GM18505 (cell line): Measurements from ENCODE around the gene ZNF592.
"Not testable (repeated sequence)": the region's sequence is repeated elsewhere in the genome, so short reads cannot be mapped to it uniquely, and the experiment has no call there.

ENCODE experiments used
- ATAC-seq: cut with Tn5 transposase; IDR thresholded peaks from one replicate; pipeline ENCODE4 v1.9.1; 2021; ENCODE audit not compliant: unreplicated experiment
- POLR2A ChIP-seq: IDR thresholded peaks from 4 replicates; pipeline ENCODE4 v1.6.1; 2011; ENCODE audit warnings: borderline replicate concordance; ENCODE audit not compliant: insufficient read depth, insufficient read length; ENCODE audit errors: extremely low read depth

Gene ZNF592

DNA sequence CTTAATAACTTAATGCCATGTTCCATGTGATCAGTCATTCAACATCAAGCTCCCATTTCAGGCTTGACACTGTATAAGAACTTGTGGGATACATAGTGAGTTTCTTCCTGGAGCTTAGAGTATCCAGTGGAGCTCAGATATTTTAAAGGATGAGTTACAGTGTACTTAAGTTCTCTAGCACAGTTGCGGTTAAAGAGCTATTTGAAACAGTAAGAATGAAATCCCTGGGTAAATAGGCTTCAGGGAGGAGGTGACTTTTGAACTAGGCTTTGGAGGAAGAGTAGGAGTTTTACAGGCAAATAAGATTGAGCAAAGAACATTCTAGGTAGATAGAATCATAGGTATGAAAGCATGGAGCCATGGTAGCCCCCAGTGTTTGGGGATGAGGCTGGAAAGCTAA is 3.8 kb downstream of the ZNF592 start:
- ATAC-seq: no peak
- TF ChIP-seq POLR2A: no peak

DNA sequence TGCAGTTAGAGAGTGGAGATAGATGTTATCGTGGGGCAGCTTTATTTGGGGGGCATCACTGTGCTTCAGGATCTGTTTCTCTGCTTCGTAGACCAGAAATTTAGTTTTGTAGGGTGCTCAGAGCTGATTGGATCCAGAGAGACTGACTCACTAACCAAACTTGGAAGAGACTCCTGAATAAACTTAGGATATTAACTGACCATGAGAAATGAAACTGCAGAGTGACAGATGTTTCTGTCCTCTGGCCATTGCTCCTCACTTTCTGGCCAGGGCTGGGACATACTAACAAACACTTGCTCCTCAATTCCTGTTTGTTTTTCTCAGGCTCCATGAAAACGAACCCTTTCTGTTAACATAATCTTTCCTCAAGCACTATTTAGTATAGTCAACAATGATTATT is 4.3 kb downstream of the ZNF592 start:
- ATAC-seq: no peak
- no peak for TF ChIP-seq POLR2A

DNA sequence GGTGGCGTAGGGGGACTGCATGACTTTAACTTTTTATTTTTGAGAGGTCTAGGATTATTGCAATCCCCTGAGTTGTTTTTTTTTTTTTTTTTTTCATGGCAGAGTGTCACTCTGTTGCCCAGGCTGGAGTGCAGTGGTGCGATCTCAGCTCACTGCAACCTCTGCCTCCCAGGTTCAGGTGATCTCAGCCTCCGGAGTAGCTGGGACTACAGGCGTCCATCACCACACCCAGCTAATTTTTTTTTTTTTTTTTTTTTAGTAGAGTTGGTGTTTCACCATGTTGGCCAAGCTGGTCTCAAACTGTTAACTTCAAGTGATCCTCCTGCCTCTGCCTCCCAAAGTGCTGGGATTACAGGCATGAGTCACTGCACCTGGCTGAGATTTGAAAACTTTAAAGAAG is 6.5 kb downstream of the ZNF592 start:
- ATAC-seq: not testable (repeated sequence)

- no peak for TF ChIP-seq POLR2A
- no peak for ATAC-seq
Observed at GRCh38 chr15:84755736-84756527, 7.5 kb downstream of the ZNF592 start.

DNA sequence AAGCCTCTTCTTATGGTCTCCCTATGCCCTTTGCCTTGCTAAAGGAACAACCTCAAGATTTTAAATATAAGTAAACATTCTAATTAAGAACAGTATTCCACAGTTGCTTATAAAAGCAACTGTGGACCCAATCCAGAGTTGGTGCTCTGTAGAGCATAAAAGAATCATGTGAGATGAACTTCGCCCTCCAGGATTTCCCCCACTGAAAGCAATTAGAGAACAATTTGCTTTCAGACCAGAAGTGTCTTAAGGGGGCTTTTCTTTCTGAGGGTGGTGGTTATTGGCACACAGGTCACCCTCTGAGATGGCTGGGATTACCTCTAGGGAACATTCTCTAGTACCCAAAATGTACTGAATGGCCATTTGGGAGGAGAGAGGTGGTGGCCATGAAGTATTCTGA is 10.6 kb downstream of the ZNF592 start:
- no peak for TF ChIP-seq POLR2A
- no peak for ATAC-seq

DNA sequence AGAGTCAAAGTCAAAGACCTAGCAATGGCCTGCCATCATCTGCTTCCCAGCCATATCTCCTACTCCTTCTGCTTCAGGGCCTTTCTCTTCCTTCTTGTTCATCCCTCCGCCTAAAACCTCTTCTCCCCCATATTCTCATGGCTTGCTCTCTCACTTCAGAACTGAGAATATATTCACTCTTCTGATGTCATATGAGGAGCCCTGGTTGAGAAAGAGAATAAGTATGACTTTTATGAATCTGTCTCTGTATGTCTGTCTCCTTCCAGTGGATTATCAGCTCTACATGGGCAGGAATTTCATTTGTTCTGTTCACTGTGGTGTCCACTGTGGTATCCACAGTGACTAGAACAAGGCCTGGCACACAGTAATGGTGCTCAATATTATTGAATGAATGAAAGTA is 11.8 kb downstream of the ZNF592 start:
- no peak for TF ChIP-seq POLR2A
- no peak for ATAC-seq

GRCh38 chr15:84761607-84762131 is 13.3 kb downstream of the ZNF592 start:
- TF ChIP-seq POLR2A: no peak
- no peak for ATAC-seq

DNA sequence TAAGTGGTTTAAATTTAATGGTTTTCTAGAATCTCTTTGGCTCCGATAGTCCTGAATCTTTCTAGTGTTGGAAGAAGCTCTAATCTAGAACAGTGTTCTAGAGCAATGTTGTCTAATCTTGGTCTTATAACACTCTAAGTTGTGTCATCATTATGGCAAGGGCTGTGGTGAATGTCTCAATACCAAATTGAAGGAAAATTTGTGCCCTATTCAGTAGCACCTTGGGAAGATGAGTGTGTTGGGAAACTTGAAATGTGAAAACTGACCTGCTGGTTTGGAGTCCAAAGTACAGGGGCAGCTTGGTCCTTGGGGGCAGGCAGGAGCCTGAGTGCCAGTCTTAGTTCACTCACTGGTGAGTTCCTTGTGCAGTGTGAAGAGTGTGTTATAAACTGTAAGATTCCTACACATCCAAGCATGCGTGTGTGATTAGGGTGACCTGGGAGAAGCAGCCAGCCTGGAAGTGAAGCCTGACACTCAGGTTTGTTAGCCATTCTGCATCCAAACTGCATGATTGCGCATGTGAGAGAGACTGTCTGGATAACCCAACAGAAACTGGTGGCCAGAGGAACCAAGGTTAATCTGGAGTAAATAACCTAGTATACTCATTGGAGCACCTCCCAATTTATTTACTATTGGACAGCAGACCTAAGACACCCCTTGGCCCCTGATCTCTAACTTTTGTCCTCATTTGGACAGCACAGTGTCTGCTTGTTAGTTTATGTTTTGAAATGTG is 14.6 kb downstream of the ZNF592 start:
- no peak for TF ChIP-seq POLR2A
- ATAC-seq: no peak

DNA sequence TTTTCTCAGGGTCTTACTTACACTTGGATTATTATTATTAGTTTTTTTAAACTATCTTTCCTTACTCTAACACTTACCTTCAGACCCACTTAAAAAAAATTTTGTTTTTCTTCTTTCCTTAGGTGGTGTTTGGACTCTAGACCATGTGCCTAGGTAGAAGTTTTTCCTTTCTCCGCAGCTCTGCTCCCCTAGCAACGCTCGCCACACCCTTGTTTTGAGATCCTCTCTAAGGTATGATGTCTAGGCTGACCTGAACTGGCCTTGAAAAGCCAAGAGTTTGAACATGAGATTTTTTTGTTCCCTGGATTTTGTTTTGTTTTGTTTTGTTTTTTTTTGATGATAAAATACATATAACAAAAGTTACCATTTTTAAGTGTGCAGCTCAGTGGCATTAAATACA is 16.2 kb downstream of the ZNF592 start:
- no peak for ATAC-seq

GRCh38 chr15:84764989-84765388 is 16.6 kb downstream of the ZNF592 start:
- TF ChIP-seq POLR2A: no peak
- no peak for ATAC-seq

More for the DNA sequence above, 16.2 kb downstream of the ZNF592 start:
- TF ChIP-seq POLR2A: no peak

- no peak for ATAC-seq
- no peak for TF ChIP-seq POLR2A
Observed at GRCh38 chr15:84765675-84766074, 17.3 kb downstream of the ZNF592 start.

DNA sequence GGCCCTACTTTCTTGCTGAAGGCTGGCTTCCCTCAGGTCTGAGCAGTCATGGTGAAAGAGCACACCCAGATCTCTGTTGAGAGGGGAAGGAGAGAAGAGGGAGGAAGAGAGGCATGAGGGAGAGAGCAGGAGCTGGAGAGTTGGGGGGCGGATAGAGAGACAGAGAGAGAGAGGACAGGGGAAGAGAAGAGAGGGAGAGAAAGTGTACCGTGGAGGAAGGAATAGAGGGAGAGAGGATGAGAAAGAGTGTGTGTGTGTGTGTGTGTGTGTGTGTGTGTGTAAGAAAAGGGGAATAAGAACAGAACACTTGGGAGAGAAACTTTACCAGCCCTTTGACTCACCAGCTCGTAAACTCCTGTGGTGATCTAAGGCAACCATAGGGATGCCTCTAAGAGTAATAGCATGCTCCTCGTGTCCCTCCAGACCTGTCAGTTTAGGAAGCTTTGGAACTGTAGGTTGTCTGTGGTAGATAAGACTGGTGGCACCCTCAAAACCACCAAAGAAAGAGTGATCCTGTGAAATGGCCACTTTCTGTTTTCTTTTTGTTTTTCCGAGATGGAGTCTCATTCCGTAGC is 18.2 kb downstream of the ZNF592 start:
- ATAC-seq: no peak
- no peak for TF ChIP-seq POLR2A

- no peak for ATAC-seq
- no peak for TF ChIP-seq POLR2A
Observed at GRCh38 chr15:84772031-84772430, 23.6 kb downstream of the ZNF592 start.

GRCh38 chr15:84772467-84772866 is 24.1 kb downstream of the ZNF592 start:
- no peak for ATAC-seq

More at GRCh38 chr15:84772467-84772866, 24.1 kb downstream of the ZNF592 start:
- TF ChIP-seq POLR2A: no peak
